Measurements from ENCODE around the gene CHN2. TPM values are rescaled to one million over a fixed set of nuclear protein-coding genes. Genes with fewer than 3 reads are reported as not detected.

CHN2 gene
- total RNA-seq, 4 donors from 2014 or later: 7.6 to 15.3 (median 10.0) TPM

DNA sequence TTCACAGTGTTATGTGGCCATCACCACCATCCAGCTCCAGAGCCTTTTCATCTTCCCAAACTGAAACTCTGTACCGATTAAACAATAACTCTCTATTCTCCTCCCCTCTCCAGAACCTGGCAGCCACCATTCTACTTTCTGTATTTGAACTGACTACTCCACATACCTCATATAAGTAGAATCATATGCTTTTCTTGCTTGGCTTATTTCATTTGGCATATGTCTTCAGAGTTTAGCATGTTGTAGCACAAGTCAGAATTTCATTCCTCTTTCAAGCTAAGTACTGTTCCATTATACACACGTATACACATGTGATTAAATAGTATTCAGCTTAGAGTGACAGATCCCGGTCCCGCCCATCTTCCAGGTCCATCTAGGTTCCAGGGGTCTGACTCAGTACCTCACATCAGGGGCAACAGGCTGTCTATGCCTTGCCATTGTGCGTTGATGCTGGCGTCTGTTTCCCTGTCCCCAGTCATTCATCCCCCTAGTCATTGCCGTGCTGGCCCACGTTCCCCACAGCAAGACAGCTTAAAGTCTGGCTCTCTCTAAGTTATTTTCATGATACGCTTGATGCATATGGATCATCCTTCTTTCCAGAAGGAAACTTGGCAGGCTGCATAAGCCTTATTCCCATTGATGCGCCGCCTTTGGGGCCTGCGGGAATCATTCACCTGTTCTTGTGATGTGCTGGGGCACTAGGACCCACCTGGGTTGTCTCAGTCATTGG, 108.3 kb downstream of the CHN2 start:
- Histone ChIP-seq H3K4me1 (no peaks in the 10 kb centered on the region), H3K4me3 (no peak overlapping the region), H3K27ac (no peak overlapping the region), H3K9me3 (no peaks in the 10 kb centered on the region), H3K36me3 (no peaks in the 10 kb centered on the region), H3K27me3 (no peaks in the 10 kb centered on the region)
- TF ChIP-seq, protein P1, sequence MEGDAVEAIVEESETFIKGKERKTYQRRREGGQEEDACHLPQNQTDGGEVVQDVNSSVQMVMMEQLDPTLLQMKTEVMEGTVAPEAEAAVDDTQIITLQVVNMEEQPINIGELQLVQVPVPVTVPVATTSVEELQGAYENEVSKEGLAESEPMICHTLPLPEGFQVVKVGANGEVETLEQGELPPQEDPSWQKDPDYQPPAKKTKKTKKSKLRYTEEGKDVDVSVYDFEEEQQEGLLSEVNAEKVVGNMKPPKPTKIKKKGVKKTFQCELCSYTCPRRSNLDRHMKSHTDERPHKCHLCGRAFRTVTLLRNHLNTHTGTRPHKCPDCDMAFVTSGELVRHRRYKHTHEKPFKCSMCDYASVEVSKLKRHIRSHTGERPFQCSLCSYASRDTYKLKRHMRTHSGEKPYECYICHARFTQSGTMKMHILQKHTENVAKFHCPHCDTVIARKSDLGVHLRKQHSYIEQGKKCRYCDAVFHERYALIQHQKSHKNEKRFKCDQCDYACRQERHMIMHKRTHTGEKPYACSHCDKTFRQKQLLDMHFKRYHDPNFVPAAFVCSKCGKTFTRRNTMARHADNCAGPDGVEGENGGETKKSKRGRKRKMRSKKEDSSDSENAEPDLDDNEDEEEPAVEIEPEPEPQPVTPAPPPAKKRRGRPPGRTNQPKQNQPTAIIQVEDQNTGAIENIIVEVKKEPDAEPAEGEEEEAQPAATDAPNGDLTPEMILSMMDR (IDR thresholded peaks at IDR 0.05): no peak
- TF ChIP-seq EP300 (IDR thresholded peaks at IDR 0.05) (no peak), POLR2A (IDR thresholded peaks at IDR 0.05) (no peak), POLR2AphosphoS5 (IDR thresholded peaks at IDR 0.05) (no peak)
- ATAC-seq: no peak
- WGBS, 2 donors (ENCODE audit: low coverage in 1 of 2): 83 to 88% methylated on average over 7 to 8 of the region's 12 CpGs

DNA sequence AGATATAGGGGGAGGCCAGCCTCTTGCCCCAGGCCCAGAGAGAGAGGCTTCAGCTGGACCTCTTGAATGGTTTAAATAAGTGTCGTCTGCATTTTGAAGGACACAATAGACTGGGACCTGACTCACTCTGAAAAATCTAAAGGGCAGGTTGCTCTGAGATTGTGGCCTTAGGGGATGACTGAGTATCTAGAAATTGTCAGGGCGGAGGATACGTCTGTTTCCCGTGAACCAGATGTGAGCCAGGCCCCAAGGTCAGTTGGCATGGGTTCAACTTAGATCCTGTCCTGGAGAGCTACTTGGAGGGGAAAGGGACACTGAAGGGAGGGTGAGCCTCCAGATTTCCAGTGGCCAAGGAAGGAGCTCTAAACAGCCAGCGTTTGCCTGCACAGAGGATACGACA, 110.2 kb downstream of the CHN2 start:
- H3K27ac ChIP-seq: no peak overlapping the region
- WGBS, 2 donors (ENCODE audit: low coverage in 1 of 2): 52 to 73% methylated on average over 2 to 5 of the region's 6 CpGs
- H3K36me3 ChIP-seq: no peaks in the 10 kb centered on the region
- no peaks in the 10 kb centered on the region for H3K4me1 ChIP-seq
- ATAC-seq: peak; percentile 46
- H3K4me3 ChIP-seq: no peak overlapping the region
- peaks cover 0 to 5% (median 0%) of the 10 kb centered on the region in 3 donors for H3K9me3 ChIP-seq
- H3K27me3 ChIP-seq: no peaks in the 10 kb centered on the region
- peak; percentile 24 for TF ChIP-seq POLR2AphosphoS5 (IDR thresholded peaks at IDR 0.05)
- TF ChIP-seq, protein P1 (IDR thresholded peaks at IDR 0.05): no peak

DNA sequence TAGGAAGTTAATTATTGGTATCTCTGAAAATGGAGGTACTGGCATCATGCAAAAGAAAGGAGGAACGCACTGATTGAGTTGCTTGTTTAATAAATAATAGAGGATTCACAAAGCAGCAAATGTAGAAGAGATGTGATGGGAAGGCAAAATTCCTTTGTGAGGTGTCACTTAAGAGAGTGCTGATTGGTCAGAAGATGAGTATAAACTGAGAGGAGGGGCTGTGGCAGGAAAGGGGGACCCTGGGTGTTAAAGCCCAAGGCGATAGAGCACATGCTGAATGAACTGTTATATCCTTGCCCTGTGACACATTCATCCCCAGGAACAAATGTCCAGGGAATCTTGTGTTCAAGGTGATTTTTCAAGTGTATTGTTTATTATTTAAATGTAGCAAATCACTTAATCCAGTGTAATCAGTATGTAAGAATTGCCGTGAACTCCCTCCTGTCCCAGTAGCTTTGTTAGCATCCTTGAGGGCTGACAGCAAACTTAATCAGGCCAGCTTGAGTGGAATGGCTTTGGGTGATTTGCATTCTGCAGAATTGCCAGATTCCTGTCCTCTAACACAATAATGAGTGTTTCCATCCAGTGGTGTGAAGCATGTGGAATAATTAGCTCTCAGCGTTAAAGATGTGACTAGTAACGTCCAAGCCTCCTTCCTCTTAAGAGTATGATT, 111.9 kb downstream of the CHN2 start:
- Histone ChIP-seq H3K9me3 (peaks cover 0 to 6% (median 0%) of the 10 kb centered on the region in 3 donors), H3K4me3 (no peak overlapping the region), H3K27me3 (no peaks in the 10 kb centered on the region), H3K27ac (no peak overlapping the region), H3K4me1 (no peaks in the 10 kb centered on the region), H3K36me3 (no peaks in the 10 kb centered on the region)
- TF ChIP-seq EP300 (IDR thresholded peaks at IDR 0.05): no peak
- TF ChIP-seq, protein P1 (IDR thresholded peaks at IDR 0.05): no peak
- no peak for TF ChIP-seq POLR2A (IDR thresholded peaks at IDR 0.05)
- TF ChIP-seq POLR2AphosphoS5 (IDR thresholded peaks at IDR 0.05): no peak
- ATAC-seq: no peak
- 78 to 95% methylated on average over 5 of the region's 5 CpGs for WGBS, 2 donors (ENCODE audit: low coverage in 1 of 2)

DNA sequence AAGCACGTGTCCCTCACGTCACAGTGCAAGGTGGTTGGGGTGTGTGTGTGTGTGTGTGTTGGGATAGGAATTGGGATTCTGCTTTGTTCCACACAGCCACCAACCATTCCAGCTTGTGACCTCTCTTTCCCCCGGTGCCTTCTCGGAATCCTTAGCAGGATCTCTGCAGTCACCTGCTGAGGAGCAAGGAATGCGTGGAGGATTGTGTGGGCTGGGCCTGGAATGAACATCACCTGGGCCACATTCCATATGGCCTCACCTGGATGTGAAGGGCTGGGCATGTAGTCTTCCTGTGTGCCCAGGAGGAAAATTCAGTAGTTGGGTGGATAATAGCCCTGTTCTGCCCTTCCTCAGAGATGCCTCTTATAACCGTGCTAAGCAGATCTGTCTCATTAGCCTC, 113.8 kb downstream of the CHN2 start:
- H3K4me3 ChIP-seq: no peak overlapping the region
- H3K4me1 ChIP-seq: no peaks in the 10 kb centered on the region
- WGBS, 2 donors (ENCODE audit: low coverage in 1 of 2): 76 to 91% methylated on average over 3 of the region's 6 CpGs
- ATAC-seq: no peak
- TF ChIP-seq POLR2A (IDR thresholded peaks at IDR 0.05): no peak
- no peak for TF ChIP-seq POLR2AphosphoS5 (IDR thresholded peaks at IDR 0.05)
- TF ChIP-seq, protein P1 (IDR thresholded peaks at IDR 0.05): no peak
- TF ChIP-seq EP300 (IDR thresholded peaks at IDR 0.05): no peak
- H3K36me3 ChIP-seq: no peaks in the 10 kb centered on the region
- no peaks in the 10 kb centered on the region for H3K27me3 ChIP-seq
- H3K9me3 ChIP-seq: peaks cover 0 to 6% (median 0%) of the 10 kb centered on the region in 3 donors
- no peak overlapping the region for H3K27ac ChIP-seq
